Progenitor cell of endocrine pancreas (in vitro differentiated cells): ENCODE measurements around the gene PLCB3. TPM values are rescaled to one million over a fixed set of nuclear protein-coding genes. Genes with fewer than 3 reads are reported as not detected.
A peak's percentile ranks its signal among the peaks of the same experiment; 100 is the strongest.

Experiments
- DNase-seq: peaks from one replicate; pipeline ENCODE4 v3.0.0; 2021; ENCODE audit warnings: low spot score; ENCODE audit not compliant: unreplicated experiment
- H3K27ac Mint-ChIP-seq: 2 replicates; pipeline ENCODE4 v1.8.0; 2021; ENCODE audit warnings: mild to moderate bottlenecking, moderate library complexity, mixed read lengths
- H3K27me3 Mint-ChIP-seq: 2 replicates; pipeline ENCODE4 v1.8.0; 2021; ENCODE audit warnings: mixed read lengths
- H3K36me3 Mint-ChIP-seq: 2 replicates; pipeline ENCODE4 v1.8.0; 2022; ENCODE audit warnings: mixed read lengths; ENCODE audit not compliant: insufficient read depth
- H3K4me1 Mint-ChIP-seq: 2 replicates; pipeline ENCODE4 v1.8.0; 2021; ENCODE audit warnings: low read depth, mixed read lengths
- H3K4me3 Mint-ChIP-seq: 2 replicates; pipeline ENCODE4 v1.8.0; 2021; ENCODE audit warnings: low read depth, mild to moderate bottlenecking, moderate library complexity, mixed read lengths
- H3K9me3 Mint-ChIP-seq: 2 replicates; pipeline ENCODE4 v1.8.0; 2021; ENCODE audit warnings: low read depth, mixed read lengths
- CTCF ChIP-seq: fragments of 200-600 bp; sonication (generic); IDR thresholded peaks from one replicate; pipeline ENCODE4 v1.5.0; 2021; ENCODE audit warnings: antibody characterized with exemption, mild to moderate bottlenecking; ENCODE audit not compliant: unreplicated experiment
- total RNA-seq: library from RNA; stranded (reverse); gene quantifications from 2 replicates; pipeline ENCODE4 v1.2.1, GENCODE V29; 2021

PLCB3 gene
- total RNA-seq, 1 donor from 2014 or later: 22.6 TPM

GRCh38 chr11:64284962-64285884 lies 33.9 kb downstream of the PLCB3 start, which contains the start of gene GPR137:
Gene GPR137, plus strand, starts transcription at chr11:64285848. Its CDS starts 677 bp downstream, at chr11:64286525.
- peak; percentile 84 for DNase-seq
- H3K27me3 Mint-ChIP-seq: peaks cover 11% of the 10 kb centered on the region
- peaks cover 4% of the 10 kb centered on the region for H3K36me3 Mint-ChIP-seq
- TF ChIP-seq CTCF: no peak
- H3K4me1 Mint-ChIP-seq: peaks cover 7% of the 10 kb centered on the region
- no peaks in the 10 kb centered on the region for H3K9me3 Mint-ChIP-seq
- peak within 1 kb of the TSS; percentile 81 for H3K4me3 Mint-ChIP-seq
- H3K27ac Mint-ChIP-seq: peak within 1 kb of the TSS; percentile 88

- no peak for TF ChIP-seq CTCF
- peaks cover 7% of the 10 kb centered on the region for H3K4me1 Mint-ChIP-seq
- H3K27me3 Mint-ChIP-seq: peaks cover 19% of the 10 kb centered on the region
- no peaks in the 10 kb centered on the region for H3K9me3 Mint-ChIP-seq
- peaks cover 4% of the 10 kb centered on the region for H3K36me3 Mint-ChIP-seq
- no peak overlapping the region for H3K27ac Mint-ChIP-seq
- peak overlapping the region; percentile 75 for H3K4me3 Mint-ChIP-seq
- no peak for DNase-seq
Measured at GRCh38 chr11:64285885-64286800, 34.8 kb downstream of the PLCB3 start.

GRCh38 chr11:64286801-64287159 lies 35.5 kb downstream of the PLCB3 start:
- H3K27ac Mint-ChIP-seq: no peak overlapping the region
- no peak for DNase-seq
- peaks cover 7% of the 10 kb centered on the region for H3K4me1 Mint-ChIP-seq
- TF ChIP-seq CTCF: no peak
- H3K9me3 Mint-ChIP-seq: no peaks in the 10 kb centered on the region
- H3K4me3 Mint-ChIP-seq: peak overlapping the region; percentile 75
- peaks cover 4% of the 10 kb centered on the region for H3K36me3 Mint-ChIP-seq
- peaks cover 19% of the 10 kb centered on the region for H3K27me3 Mint-ChIP-seq

GRCh38 chr11:64287676-64288352 lies 36.5 kb downstream of the PLCB3 start:
- H3K36me3 Mint-ChIP-seq: peaks cover 4% of the 10 kb centered on the region
- H3K9me3 Mint-ChIP-seq: no peaks in the 10 kb centered on the region
- H3K27ac Mint-ChIP-seq: no peak overlapping the region
- no peak for DNase-seq
- TF ChIP-seq CTCF: no peak
- H3K4me1 Mint-ChIP-seq: peaks cover 7% of the 10 kb centered on the region
- peaks cover 23% of the 10 kb centered on the region for H3K27me3 Mint-ChIP-seq
- H3K4me3 Mint-ChIP-seq: no peak overlapping the region
